Panc1 (cell line): ENCODE data around the gene ADSL.

Experiments
- TCF7L2 ChIP-seq: IDR thresholded peaks from 2 replicates; pipeline ENCODE4 v1.6.1; 2011; ENCODE audit warnings: mild to moderate bottlenecking, low read depth, low read length, inconsistent platforms
- TF ChIP-seq, protein P1 (sequence below): fragments of 450-650 bp; IDR thresholded peaks from 2 replicates; pipeline ENCODE4 v1.5.1; 2017; ENCODE audit warnings: mild to moderate bottlenecking

DNA sequence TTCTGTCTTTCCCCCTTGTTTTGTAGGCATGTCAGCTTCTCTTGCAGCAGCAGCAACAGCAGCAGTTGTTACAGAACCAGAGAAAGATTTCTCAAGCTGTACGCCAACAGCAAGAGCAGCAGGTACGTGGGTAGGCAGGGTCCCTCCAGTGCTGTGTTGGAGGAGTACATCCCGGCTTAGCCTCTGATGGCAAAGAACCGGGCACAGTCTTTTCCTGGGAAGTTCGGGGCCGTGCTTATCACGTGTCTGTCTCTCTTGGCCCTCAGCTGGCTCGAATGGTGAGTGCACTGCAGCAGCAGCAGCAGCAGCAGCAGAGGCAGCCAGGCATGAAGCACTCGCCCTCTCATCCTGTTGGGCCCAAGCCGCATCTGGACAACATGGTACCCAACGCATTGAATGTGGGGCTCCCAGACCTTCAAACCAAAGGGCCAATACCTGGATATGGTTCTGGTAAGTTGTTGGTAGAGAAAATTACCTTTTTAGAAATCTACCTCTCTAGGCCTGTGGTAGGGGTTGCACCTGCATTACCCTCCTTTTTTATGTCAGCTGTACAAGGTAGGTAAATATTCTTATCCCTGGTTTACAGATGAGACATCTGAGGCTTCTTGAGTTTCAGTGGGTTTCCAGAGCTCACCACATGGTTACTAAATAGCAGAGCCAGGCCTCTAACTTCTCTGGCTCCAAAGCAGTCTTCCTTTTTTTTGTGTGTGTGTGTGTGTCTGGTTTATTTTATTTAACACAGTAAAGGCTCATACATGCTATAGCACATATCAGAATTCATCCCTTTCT, 45.2 kb upstream of the ADSL start:
- TF ChIP-seq TCF7L2: no peak
- TF ChIP-seq, protein P1, sequence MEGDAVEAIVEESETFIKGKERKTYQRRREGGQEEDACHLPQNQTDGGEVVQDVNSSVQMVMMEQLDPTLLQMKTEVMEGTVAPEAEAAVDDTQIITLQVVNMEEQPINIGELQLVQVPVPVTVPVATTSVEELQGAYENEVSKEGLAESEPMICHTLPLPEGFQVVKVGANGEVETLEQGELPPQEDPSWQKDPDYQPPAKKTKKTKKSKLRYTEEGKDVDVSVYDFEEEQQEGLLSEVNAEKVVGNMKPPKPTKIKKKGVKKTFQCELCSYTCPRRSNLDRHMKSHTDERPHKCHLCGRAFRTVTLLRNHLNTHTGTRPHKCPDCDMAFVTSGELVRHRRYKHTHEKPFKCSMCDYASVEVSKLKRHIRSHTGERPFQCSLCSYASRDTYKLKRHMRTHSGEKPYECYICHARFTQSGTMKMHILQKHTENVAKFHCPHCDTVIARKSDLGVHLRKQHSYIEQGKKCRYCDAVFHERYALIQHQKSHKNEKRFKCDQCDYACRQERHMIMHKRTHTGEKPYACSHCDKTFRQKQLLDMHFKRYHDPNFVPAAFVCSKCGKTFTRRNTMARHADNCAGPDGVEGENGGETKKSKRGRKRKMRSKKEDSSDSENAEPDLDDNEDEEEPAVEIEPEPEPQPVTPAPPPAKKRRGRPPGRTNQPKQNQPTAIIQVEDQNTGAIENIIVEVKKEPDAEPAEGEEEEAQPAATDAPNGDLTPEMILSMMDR: no peak
